Stimulated activated CD4-positive, alpha-beta T cell treated with anti-CD3 and anti-CD28 coated beads, Interleukin-15, amount 100 ng/mL, for 1 hour (primary cell): ENCODE results near the gene PEPD.

Experiments
- DNase-seq, 2 donors: peaks; one replicate each; pipeline ENCODE4 v3.0.0-alpha.2; 2020; ENCODE audit warnings: low read depth in 1 of 2, low spot score in 1 of 2

PEPD gene

GRCh38 chr19:33339016-33339984 lies 182.3 kb downstream of the PEPD start:
- DNase-seq = no peak
